Upper lobe of left lung (tissue), 4 donors: ENCODE measurements around the gene TSPAN11.

Experiments
- CTCF ChIP-seq, 6 experiments: fragments of 450-650 bp in 4 of 6; fragments of 200-600 bp in 2 of 6; sonication (generic) in 2 of 6; IDR thresholded peaks; one replicate each; pipeline ENCODE4 v1.5.1; 2016 to 2019; ENCODE audit warnings: antibody characterized with exemption in 6 of 6
- EP300 ChIP-seq, 4 donors: sonication (generic); formaldehyde crosslinking; IDR thresholded peaks; one replicate each; pipeline ENCODE4 v1.5.1; 2017; ENCODE audit warnings: antibody characterized with exemption in 4 of 4, control low read depth in 2 of 4
- POLR2A ChIP-seq, 4 donors: fragments of 450-650 bp; IDR thresholded peaks; one replicate each; pipeline ENCODE4 v1.5.1; 2016 to 2017; ENCODE audit warnings: antibody characterized with exemption in 4 of 4, mild to moderate bottlenecking in 2 of 4
- POLR2AphosphoS5 ChIP-seq, 2 donors: sonication (generic); formaldehyde crosslinking; IDR thresholded peaks; one replicate each; pipeline ENCODE4 v1.5.1; 2017; ENCODE audit warnings: antibody characterized with exemption in 2 of 2

DNA sequence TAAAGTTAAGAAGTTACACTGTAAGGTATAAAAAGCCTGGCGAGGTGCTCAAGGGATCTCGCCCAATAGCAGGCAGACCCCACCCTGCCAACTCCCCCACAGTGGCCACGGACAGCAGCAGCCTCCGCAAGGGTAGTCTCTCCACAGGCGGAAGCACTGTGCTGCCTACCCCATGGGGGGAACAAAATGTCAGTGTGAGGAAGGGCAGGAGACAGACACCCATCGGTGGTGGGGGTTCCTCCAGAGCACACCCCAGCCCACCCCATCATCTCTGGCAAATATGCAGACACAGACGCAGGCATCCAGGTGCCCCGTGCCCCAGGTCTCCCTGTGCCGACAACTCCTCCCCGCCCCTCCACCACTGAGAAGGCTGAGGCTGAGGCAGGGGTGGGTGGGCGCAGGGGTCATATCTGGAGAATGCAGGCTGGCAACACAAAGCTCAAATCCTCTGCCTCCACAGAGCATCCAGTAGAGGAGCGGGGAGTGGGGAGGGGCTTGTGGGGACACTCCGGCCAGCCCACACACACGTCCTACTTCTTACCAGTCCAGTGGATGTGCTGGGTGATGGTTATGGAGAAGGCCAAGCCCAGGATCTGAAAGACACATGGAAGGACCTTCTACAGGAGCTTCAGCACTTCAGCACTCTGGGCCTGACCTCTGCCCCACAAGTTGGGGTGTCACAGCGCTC lies 78.9 kb downstream of the TSPAN11 start:
- TF ChIP-seq POLR2A (IDR thresholded peaks at IDR 0.05): no peak
- TF ChIP-seq CTCF (IDR thresholded peaks at IDR 0.05): no peak
- TF ChIP-seq EP300 (IDR thresholded peaks at IDR 0.05): no peak
- no peak for TF ChIP-seq POLR2AphosphoS5 (IDR thresholded peaks at IDR 0.05)
